NCI-H128 (cell line): Measurements from ENCODE around the gene FKBP5.
"Not testable (repeated sequence)": the region's sequence is repeated elsewhere in the genome, so short reads cannot be mapped to it uniquely, and the experiment has no call there.

Experiments used
- DNase-seq: peaks from one replicate; lab custom pipeline; 2025; ENCODE audit not compliant: unreplicated experiment; lab: John Stamatoyannopoulos, UW

The FKBP5 gene

GRCh38 chr6:35691027-35691824 is 2.5 kb upstream of the FKBP5 start:
- no peak for DNase-seq

GRCh38 chr6:35690484-35690883 is 1.8 kb upstream of the FKBP5 start:
- no peak for DNase-seq

- not testable (repeated sequence) for DNase-seq
Measured at GRCh38 chr6:35690006-35690405, 1.3 kb upstream of the FKBP5 start.

- no peak for DNase-seq
Measured at GRCh38 chr6:35687658-35688604, 784 bp downstream of the FKBP5 start.

GRCh38 chr6:35686873-35687555 is 1.7 kb downstream of the FKBP5 start:
- DNase-seq = no peak

- DNase-seq = no peak
Measured at GRCh38 chr6:35686436-35686835, 2.3 kb downstream of the FKBP5 start.

- DNase-seq = no peak
Measured at GRCh38 chr6:35683267-35683666, 5.4 kb downstream of the FKBP5 start.

GRCh38 chr6:35681298-35681697 is 7.4 kb downstream of the FKBP5 start:
- no peak for DNase-seq

GRCh38 chr6:35679399-35679798 is 9.3 kb downstream of the FKBP5 start:
- DNase-seq = no peak

- DNase-seq = no peak
Measured at GRCh38 chr6:35678814-35679213, 9.9 kb downstream of the FKBP5 start.

GRCh38 chr6:35678021-35678654 is 10.6 kb downstream of the FKBP5 start:
- DNase-seq = no peak

GRCh38 chr6:35677456-35677855 is 11.3 kb downstream of the FKBP5 start:
- no peak for DNase-seq

- no peak for DNase-seq
Measured at GRCh38 chr6:35675871-35676459, 12.8 kb downstream of the FKBP5 start.

- DNase-seq = no peak
Measured at GRCh38 chr6:35674594-35674993, 14.1 kb downstream of the FKBP5 start.

GRCh38 chr6:35673755-35674154 is 15.0 kb downstream of the FKBP5 start:
- no peak for DNase-seq

- not testable (repeated sequence) for DNase-seq
Measured at GRCh38 chr6:35673284-35673666, 15.4 kb downstream of the FKBP5 start.

- DNase-seq = not testable (repeated sequence)
Measured at GRCh38 chr6:35670453-35670852, 18.3 kb downstream of the FKBP5 start.

- no peak for DNase-seq
Measured at GRCh38 chr6:35669451-35670045, 19.2 kb downstream of the FKBP5 start.

- DNase-seq = no peak
Measured at GRCh38 chr6:35668744-35669450, 19.8 kb downstream of the FKBP5 start.

- DNase-seq = no peak
Measured at GRCh38 chr6:35668096-35668495, 20.6 kb downstream of the FKBP5 start.
